GM23338 (cell line): ENCODE results near the gene CDK17. TPM values are rescaled to one million over a fixed set of nuclear protein-coding genes. Genes with fewer than 3 reads are reported as not detected.

Experiments
- ATAC-seq: fragments of 200-7000 bp; cut with Tn5 transposase; 3 replicates; pipeline ENCODE4 v1.9.1; 2020
- DNase-seq: peaks from one replicate; pipeline ENCODE4 v3.0.0-alpha.2; 2015; ENCODE audit warnings: low spot score
- H2AFZ ChIP-seq: fragments of 200-600 bp; sonication (generic); 2 replicates; pipeline ENCODE4 v1.8.0; 2016; ENCODE audit warnings: antibody characterized with exemption, mild to moderate bottlenecking, moderate library complexity
- H3F3A ChIP-seq: fragments of 200-600 bp; sonication (generic); replicated peaks from 2 replicates; pipeline ENCODE4 v1.8.0; 2017; ENCODE audit warnings: antibody characterized with exemption, mixed run types, low read depth
- H3K27ac ChIP-seq: fragments of 200-600 bp; sonication (generic); 2 replicates; pipeline ENCODE4 v1.6.1; 2016; ENCODE audit warnings: low read depth
- H3K27me3 ChIP-seq: fragments of 200-600 bp; sonication (generic); 2 replicates; pipeline ENCODE4 v1.8.0; 2016; ENCODE audit warnings: mild to moderate bottlenecking, mixed run types, moderate library complexity; ENCODE audit not compliant: insufficient read depth
- H3K36me3 ChIP-seq: fragments of 200-600 bp; sonication (generic); 2 replicates; pipeline ENCODE4 v1.8.0; 2016; ENCODE audit warnings: mild to moderate bottlenecking; ENCODE audit not compliant: insufficient read depth
- H3K4me1 ChIP-seq: fragments of 200-600 bp; sonication (generic); 2 replicates; pipeline ENCODE4 v1.8.0; 2016; ENCODE audit warnings: mild to moderate bottlenecking, moderate library complexity; ENCODE audit not compliant: insufficient read depth
- H3K4me2 ChIP-seq: fragments of 200-600 bp; sonication (generic); 2 replicates; pipeline ENCODE4 v1.7.1; 2017; ENCODE audit warnings: mixed run types
- H3K4me3 ChIP-seq: fragments of 200-600 bp; sonication (generic); 2 replicates; pipeline ENCODE4 v1.6.1; 2016; ENCODE audit warnings: mixed run types
- H3K79me2 ChIP-seq: fragments of 200-600 bp; sonication (generic); replicated peaks from 2 replicates; pipeline ENCODE4 v1.8.0; 2017; ENCODE audit warnings: mild to moderate bottlenecking; ENCODE audit not compliant: insufficient read depth
- H3K9me2 ChIP-seq: fragments of 200-600 bp; sonication (generic); 2 replicates; pipeline ENCODE4 v1.8.0; 2017; ENCODE audit not compliant: insufficient read depth
- H4K20me1 ChIP-seq: fragments of 200-600 bp; sonication (generic); replicated peaks from 2 replicates; pipeline ENCODE4 v1.8.0; 2017; ENCODE audit warnings: mild to moderate bottlenecking; ENCODE audit not compliant: insufficient read depth
- H3K27ac Mint-ChIP-seq: 2 replicates; pipeline ENCODE4 v1.8.0; 2020; ENCODE audit warnings: inconsistent platforms, mild to moderate bottlenecking, moderate library complexity, mixed read lengths
- H3K27me3 Mint-ChIP-seq: 3 replicates; pipeline ENCODE4 v1.8.0; 2022; ENCODE audit warnings: low read depth, mild to moderate bottlenecking, moderate library complexity, mixed read lengths, inconsistent platforms; ENCODE audit not compliant: insufficient read depth, poor library complexity
- H3K36me3 Mint-ChIP-seq: 3 replicates; pipeline ENCODE4 v1.8.0; 2021; ENCODE audit warnings: low read depth, mild to moderate bottlenecking, inconsistent platforms, moderate library complexity, mixed read lengths
- H3K4me1 Mint-ChIP-seq: 3 replicates; pipeline ENCODE4 v1.8.0; 2020; ENCODE audit warnings: mild to moderate bottlenecking, inconsistent platforms, mixed read lengths
- H3K4me3 Mint-ChIP-seq: 3 replicates; pipeline ENCODE4 v1.8.0; 2021; ENCODE audit warnings: moderate library complexity, mild to moderate bottlenecking, inconsistent platforms, mixed read lengths
- H3K9me3 Mint-ChIP-seq: 3 replicates; pipeline ENCODE4 v1.8.0; 2020; ENCODE audit warnings: moderate library complexity, mild to moderate bottlenecking, inconsistent platforms, mixed read lengths
- CREB1 ChIP-seq: fragments of 250-450 bp; sonication (Bioruptor Pico); IDR thresholded peaks from 2 replicates; pipeline ENCODE4 v1.5.0; 2020; ENCODE audit warnings: low read depth, mild to moderate bottlenecking, moderate library complexity
- EZH2 ChIP-seq: fragments of 200-600 bp; sonication (generic); IDR thresholded peaks from one replicate; pipeline ENCODE4 v1.8.0; 2017; ENCODE audit warnings: antibody characterized with exemption, mild to moderate bottlenecking, low read depth; ENCODE audit not compliant: unreplicated experiment
- EZH2phosphoT487 ChIP-seq: fragments of 200-600 bp; sonication (generic); IDR thresholded peaks from one replicate; pipeline ENCODE4 v1.8.1; 2018; ENCODE audit warnings: antibody characterized with exemption; ENCODE audit not compliant: unreplicated experiment
- JUNB ChIP-seq: IDR thresholded peaks from one replicate; pipeline ENCODE4 v1.6.1; 2016; ENCODE audit warnings: antibody characterized with exemption; ENCODE audit not compliant: unreplicated experiment
- NANOG ChIP-seq: IDR thresholded peaks from 2 replicates; pipeline ENCODE4 v1.6.1; 2016; ENCODE audit warnings: antibody characterized with exemption, borderline replicate concordance
- POLR2AphosphoS5 ChIP-seq: IDR thresholded peaks from 2 replicates; pipeline ENCODE4 v1.6.1; 2016; ENCODE audit warnings: antibody characterized with exemption, low read depth
- STAT1 ChIP-seq: IDR thresholded peaks from one replicate; pipeline ENCODE4 v1.6.1; 2016; ENCODE audit warnings: antibody characterized with exemption; ENCODE audit not compliant: unreplicated experiment
- ZNF114 ChIP-seq: fragments of 250-450 bp; sonication (Bioruptor Pico); IDR thresholded peaks from 2 replicates; pipeline ENCODE4 v1.5.0; 2020; ENCODE audit warnings: mild to moderate bottlenecking, moderate library complexity
- ZNF331 ChIP-seq: fragments of 250-450 bp; sonication (Bioruptor Pico); IDR thresholded peaks from 2 replicates; pipeline ENCODE4 v1.5.0; 2020; ENCODE audit warnings: low read depth, mild to moderate bottlenecking, moderate library complexity
- polyA plus RNA-seq: library from polyadenylated mRNA; unstranded; fragments of >200 nt; fragmentation: Nextera tagmentation; extraction: Ambion mirVana; gene quantifications from 2 replicates; pipeline ENCODE4 v1.2.1, GENCODE V29; 2016
- total RNA-seq: library from RNA; depleted of rRNA; stranded (reverse); fragments of >200 nt; shearing (Covaris generic); gene quantifications from 2 replicates; pipeline ENCODE4 v1.2.3, GENCODE V29; 2014
- TF ChIP-seq, protein P1 (sequence below): IDR thresholded peaks from one replicate; pipeline ENCODE4 v1.6.1; 2018; ENCODE audit warnings: antibody characterized with exemption; ENCODE audit not compliant: unreplicated experiment
- TF ChIP-seq, protein P2 (sequence below): fragments of 250-450 bp; sonication (Bioruptor Pico); IDR thresholded peaks from 2 replicates; pipeline ENCODE4 v1.5.0; 2020; ENCODE audit warnings: mild to moderate bottlenecking, moderate library complexity
- TF ChIP-seq, protein P3 (sequence below), 2 experiments: fragments of 200-600 bp in 1 of 2; sonication (generic) in 1 of 2; conservative IDR thresholded peaks; 2 replicates each; pipeline versions ENCODE4 v1.5.1 to v1.6.1; 2016 to 2017; ENCODE audit warnings: antibody characterized with exemption in 2 of 2, low read depth in 2 of 2, mild to moderate bottlenecking in 2 of 2, moderate library complexity in 1 of 2
- TF ChIP-seq, protein P4 (sequence below): IDR thresholded peaks from 2 replicates; pipeline ENCODE4 v1.6.1; 2016; ENCODE audit warnings: antibody characterized with exemption

Gene CDK17
- total and polyA plus RNA-seq, 2 experiments from 2014 or later: 7.6 to 34.2 TPM

DNA sequence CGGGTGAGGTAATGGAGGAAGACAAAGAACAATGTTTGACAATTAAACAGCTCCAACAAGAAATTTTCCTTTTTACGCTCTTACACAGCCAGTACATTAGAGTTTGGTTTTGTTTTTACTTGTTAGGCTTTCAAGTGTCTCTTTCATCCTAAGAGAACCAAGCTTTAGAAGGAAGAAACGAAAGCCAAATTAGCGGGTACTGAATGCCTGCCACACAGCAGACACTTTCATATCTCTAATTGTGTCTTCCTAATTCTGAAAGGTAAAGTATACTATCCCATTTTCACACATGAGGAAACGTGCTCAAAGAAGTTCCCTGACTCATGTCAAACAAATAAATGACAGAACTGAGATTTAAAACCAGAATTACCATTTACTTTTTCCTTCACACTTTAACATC lies 65.0 kb downstream of the CDK17 start:
- Histone ChIP-seq H3F3A (no peaks in the 10 kb centered on the region), H3K36me3 (0 out of 2 replicates have a peak, but pooled peaks cover 7% of the 10 kb centered on the region), H2AFZ (no peak overlapping the region), H3K4me2 (no peak overlapping the region), H3K4me1 (no peaks in the 10 kb centered on the region), H4K20me1 (no peaks in the 10 kb centered on the region), H3K4me3 (no peak overlapping the region), H3K27me3 (no peaks in the 10 kb centered on the region), H3K9me2 (no peaks in the 10 kb centered on the region), H3K79me2 (peaks cover 5% of the 10 kb centered on the region), H3K27ac (no peak overlapping the region)
- no peak for TF ChIP-seq JUNB
- TF ChIP-seq, protein P1, sequence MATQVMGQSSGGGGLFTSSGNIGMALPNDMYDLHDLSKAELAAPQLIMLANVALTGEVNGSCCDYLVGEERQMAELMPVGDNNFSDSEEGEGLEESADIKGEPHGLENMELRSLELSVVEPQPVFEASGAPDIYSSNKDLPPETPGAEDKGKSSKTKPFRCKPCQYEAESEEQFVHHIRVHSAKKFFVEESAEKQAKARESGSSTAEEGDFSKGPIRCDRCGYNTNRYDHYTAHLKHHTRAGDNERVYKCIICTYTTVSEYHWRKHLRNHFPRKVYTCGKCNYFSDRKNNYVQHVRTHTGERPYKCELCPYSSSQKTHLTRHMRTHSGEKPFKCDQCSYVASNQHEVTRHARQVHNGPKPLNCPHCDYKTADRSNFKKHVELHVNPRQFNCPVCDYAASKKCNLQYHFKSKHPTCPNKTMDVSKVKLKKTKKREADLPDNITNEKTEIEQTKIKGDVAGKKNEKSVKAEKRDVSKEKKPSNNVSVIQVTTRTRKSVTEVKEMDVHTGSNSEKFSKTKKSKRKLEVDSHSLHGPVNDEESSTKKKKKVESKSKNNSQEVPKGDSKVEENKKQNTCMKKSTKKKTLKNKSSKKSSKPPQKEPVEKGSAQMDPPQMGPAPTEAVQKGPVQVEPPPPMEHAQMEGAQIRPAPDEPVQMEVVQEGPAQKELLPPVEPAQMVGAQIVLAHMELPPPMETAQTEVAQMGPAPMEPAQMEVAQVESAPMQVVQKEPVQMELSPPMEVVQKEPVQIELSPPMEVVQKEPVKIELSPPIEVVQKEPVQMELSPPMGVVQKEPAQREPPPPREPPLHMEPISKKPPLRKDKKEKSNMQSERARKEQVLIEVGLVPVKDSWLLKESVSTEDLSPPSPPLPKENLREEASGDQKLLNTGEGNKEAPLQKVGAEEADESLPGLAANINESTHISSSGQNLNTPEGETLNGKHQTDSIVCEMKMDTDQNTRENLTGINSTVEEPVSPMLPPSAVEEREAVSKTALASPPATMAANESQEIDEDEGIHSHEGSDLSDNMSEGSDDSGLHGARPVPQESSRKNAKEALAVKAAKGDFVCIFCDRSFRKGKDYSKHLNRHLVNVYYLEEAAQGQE: no peak
- TF ChIP-seq, protein P2, sequence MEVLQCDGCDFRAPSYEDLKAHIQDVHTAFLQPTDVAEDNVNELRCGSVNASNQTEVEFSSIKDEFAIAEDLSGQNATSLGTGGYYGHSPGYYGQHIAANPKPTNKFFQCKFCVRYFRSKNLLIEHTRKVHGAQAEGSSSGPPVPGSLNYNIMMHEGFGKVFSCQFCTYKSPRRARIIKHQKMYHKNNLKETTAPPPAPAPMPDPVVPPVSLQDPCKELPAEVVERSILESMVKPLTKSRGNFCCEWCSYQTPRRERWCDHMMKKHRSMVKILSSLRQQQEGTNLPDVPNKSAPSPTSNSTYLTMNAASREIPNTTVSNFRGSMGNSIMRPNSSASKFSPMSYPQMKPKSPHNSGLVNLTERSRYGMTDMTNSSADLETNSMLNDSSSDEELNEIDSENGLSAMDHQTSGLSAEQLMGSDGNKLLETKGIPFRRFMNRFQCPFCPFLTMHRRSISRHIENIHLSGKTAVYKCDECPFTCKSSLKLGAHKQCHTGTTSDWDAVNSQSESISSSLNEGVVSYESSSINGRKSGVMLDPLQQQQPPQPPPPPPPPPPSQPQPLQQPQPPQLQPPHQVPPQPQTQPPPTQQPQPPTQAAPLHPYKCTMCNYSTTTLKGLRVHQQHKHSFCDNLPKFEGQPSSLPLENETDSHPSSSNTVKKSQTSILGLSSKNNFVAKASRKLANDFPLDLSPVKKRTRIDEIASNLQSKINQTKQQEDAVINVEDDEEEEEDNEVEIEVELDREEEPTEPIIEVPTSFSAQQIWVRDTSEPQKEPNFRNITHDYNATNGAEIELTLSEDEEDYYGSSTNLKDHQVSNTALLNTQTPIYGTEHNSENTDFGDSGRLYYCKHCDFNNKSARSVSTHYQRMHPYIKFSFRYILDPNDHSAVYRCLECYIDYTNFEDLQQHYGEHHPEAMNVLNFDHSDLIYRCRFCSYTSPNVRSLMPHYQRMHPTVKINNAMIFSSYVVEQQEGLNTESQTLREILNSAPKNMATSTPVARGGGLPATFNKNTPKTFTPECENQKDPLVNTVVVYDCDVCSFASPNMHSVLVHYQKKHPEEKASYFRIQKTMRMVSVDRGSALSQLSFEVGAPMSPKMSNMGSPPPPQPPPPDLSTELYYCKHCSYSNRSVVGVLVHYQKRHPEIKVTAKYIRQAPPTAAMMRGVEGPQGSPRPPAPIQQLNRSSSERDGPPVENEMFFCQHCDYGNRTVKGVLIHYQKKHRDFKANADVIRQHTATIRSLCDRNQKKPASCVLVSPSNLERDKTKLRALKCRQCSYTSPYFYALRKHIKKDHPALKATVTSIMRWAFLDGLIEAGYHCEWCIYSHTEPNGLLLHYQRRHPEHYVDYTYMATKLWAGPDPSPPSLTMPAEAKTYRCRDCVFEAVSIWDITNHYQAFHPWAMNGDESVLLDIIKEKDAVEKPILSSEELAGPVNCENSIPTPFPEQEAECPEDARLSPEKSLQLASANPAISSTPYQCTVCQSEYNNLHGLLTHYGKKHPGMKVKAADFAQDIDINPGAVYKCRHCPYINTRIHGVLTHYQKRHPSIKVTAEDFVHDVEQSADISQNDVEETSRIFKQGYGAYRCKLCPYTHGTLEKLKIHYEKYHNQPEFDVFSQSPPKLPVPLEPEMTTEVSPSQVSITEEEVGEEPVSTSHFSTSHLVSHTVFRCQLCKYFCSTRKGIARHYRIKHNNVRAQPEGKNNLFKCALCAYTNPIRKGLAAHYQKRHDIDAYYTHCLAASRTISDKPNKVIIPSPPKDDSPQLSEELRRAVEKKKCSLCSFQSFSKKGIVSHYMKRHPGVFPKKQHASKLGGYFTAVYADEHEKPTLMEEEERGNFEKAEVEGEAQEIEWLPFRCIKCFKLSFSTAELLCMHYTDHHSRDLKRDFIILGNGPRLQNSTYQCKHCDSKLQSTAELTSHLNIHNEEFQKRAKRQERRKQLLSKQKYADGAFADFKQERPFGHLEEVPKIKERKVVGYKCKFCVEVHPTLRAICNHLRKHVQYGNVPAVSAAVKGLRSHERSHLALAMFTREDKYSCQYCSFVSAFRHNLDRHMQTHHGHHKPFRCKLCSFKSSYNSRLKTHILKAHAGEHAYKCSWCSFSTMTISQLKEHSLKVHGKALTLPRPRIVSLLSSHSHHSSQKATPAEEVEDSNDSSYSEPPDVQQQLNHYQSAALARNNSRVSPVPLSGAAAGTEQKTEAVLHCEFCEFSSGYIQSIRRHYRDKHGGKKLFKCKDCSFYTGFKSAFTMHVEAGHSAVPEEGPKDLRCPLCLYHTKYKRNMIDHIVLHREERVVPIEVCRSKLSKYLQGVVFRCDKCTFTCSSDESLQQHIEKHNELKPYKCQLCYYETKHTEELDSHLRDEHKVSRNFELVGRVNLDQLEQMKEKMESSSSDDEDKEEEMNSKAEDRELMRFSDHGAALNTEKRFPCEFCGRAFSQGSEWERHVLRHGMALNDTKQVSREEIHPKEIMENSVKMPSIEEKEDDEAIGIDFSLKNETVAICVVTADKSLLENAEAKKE (CRISPR knock-in tag): no peak
- TF ChIP-seq, protein P3, sequence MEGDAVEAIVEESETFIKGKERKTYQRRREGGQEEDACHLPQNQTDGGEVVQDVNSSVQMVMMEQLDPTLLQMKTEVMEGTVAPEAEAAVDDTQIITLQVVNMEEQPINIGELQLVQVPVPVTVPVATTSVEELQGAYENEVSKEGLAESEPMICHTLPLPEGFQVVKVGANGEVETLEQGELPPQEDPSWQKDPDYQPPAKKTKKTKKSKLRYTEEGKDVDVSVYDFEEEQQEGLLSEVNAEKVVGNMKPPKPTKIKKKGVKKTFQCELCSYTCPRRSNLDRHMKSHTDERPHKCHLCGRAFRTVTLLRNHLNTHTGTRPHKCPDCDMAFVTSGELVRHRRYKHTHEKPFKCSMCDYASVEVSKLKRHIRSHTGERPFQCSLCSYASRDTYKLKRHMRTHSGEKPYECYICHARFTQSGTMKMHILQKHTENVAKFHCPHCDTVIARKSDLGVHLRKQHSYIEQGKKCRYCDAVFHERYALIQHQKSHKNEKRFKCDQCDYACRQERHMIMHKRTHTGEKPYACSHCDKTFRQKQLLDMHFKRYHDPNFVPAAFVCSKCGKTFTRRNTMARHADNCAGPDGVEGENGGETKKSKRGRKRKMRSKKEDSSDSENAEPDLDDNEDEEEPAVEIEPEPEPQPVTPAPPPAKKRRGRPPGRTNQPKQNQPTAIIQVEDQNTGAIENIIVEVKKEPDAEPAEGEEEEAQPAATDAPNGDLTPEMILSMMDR (conservative IDR thresholded peaks at IDR 0.05; ENCODE audit: low read depth in 2 of 2): no peak
- no peak for TF ChIP-seq ZNF331 (CRISPR knock-in tag)
- TF ChIP-seq CREB1 (CRISPR knock-in tag): no peak
- no peak for TF ChIP-seq EZH2
- TF ChIP-seq STAT1: no peak
- no peak for TF ChIP-seq NANOG
- TF ChIP-seq, protein P4, sequence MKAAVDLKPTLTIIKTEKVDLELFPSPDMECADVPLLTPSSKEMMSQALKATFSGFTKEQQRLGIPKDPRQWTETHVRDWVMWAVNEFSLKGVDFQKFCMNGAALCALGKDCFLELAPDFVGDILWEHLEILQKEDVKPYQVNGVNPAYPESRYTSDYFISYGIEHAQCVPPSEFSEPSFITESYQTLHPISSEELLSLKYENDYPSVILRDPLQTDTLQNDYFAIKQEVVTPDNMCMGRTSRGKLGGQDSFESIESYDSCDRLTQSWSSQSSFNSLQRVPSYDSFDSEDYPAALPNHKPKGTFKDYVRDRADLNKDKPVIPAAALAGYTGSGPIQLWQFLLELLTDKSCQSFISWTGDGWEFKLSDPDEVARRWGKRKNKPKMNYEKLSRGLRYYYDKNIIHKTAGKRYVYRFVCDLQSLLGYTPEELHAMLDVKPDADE: no peak
- no peak for TF ChIP-seq POLR2AphosphoS5
- TF ChIP-seq EZH2phosphoT487: no peak
- TF ChIP-seq ZNF114 (CRISPR knock-in tag): no peak
- DNase-seq (no peak), ATAC-seq (no peak)
- Mint-ChIP-seq H3K9me3 (peaks cover 15% of the 10 kb centered on the region), H3K36me3 (peaks cover 12% of the 10 kb centered on the region; the same call in 2 of the 3 replicates), H3K4me3 (no peak overlapping the region), H3K27me3 (no peaks in the 10 kb centered on the region), H3K27ac (no peak overlapping the region), H3K4me1 (peaks cover 7% of the 10 kb centered on the region; the same call in 2 of the 3 replicates)
